ENCODE data around the gene MAPKAPK3. TPM values are rescaled to one million over a fixed set of nuclear protein-coding genes. Genes with fewer than 3 reads are reported as not detected.

Gene MAPKAPK3
- total RNA-seq, 4 donors from 2014 or later, result 25.4 to 54.6 (median 41.0) TPM

- no peak for ATAC-seq (ENCODE audit: low FRiP score)
- TF ChIP-seq CTCF (IDR thresholded peaks at IDR 0.05), result no peak
- DNase-seq (ENCODE audit: low spot score), result no peak
These were observed 17.2 kb upstream of the MAPKAPK3 start for GRCh38 chr3:50599716-50600118.

- ATAC-seq (ENCODE audit: low FRiP score), result no peak
- no peak for TF ChIP-seq CTCF (IDR thresholded peaks at IDR 0.05)
- no peak for DNase-seq (ENCODE audit: low spot score)
These were observed 16.7 kb upstream of the MAPKAPK3 start for GRCh38 chr3:50600141-50600753.

- peak; percentile 90 for ATAC-seq (ENCODE audit: low FRiP score)
- DNase-seq (ENCODE audit: low spot score), result peak; percentile 71
- no peak for TF ChIP-seq CTCF (IDR thresholded peaks at IDR 0.05)
These were observed 15.9 kb upstream of the MAPKAPK3 start for GRCh38 chr3:50600841-50601591.

- DNase-seq (ENCODE audit: low spot score), result no peak
- TF ChIP-seq CTCF (IDR thresholded peaks at IDR 0.05), result no peak
- no peak for ATAC-seq (ENCODE audit: low FRiP score)
These were observed 14.3 kb upstream of the MAPKAPK3 start for GRCh38 chr3:50602595-50603191.

- DNase-seq (ENCODE audit: low spot score) (no peak), ATAC-seq (ENCODE audit: low FRiP score) (no peak)
- no peak for TF ChIP-seq CTCF (IDR thresholded peaks at IDR 0.05)
These were observed 13.5 kb upstream of the MAPKAPK3 start for GRCh38 chr3:50603261-50604109.

GRCh38 chr3:50604110-50604621 lies 12.8 kb upstream of the MAPKAPK3 start:
- DNase-seq (ENCODE audit: low spot score), result no peak
- no peak for ATAC-seq (ENCODE audit: low FRiP score)
- TF ChIP-seq CTCF (IDR thresholded peaks at IDR 0.05), result no peak
